Measurements from ENCODE around the gene ADAM11. TPM values are rescaled to one million over a fixed set of nuclear protein-coding genes. Genes with fewer than 3 reads are reported as not detected.
A peak's percentile ranks its signal among the peaks of the same experiment; 100 is the strongest.

The ADAM11 gene
- total and polyA plus RNA-seq, 2 of the 13 experiments (the other 11 are each of a cell fraction or from before 2014, with no cell fraction given) = 0.38 to 0.91 TPM

DNA sequence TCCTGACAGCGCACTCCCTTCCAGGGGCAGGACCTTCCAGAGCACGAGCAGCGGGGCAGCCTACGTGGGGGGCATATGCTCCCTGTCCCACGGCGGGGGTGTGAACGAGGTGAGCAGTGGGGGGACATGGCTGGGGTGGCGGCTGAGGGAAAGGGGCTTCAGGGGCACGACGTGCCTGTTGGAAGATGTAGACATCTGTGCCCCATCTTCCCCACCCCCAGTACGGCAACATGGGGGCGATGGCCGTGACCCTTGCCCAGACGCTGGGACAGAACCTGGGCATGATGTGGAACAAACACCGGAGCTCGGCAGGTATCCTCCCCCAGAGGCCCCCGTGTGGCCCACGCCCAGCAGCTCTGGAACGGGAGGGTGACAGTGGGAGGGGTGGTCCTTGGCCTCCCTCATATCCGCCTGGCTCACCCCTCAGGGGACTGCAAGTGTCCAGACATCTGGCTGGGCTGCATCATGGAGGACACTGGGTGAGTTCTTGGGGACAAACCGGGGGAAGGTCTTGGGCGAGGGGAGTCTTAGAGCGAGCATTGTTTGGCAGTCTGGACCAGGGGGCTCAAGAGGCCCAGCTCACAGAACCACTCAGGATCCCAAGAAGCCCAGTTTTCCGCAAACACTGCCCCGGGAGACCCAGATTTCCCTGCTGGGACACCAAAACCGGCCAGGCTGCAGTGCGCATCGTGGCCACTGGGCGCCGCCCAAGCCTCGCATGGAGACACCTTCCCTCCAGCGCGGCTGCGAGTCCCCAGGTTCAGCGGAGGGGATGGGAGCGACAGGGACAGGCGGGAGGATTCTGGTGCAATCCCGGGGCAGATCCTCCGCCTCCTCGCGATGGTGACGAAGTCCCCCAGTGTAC, 15.7 kb downstream of the ADAM11 start (continued):
- TF ChIP-seq CEBPB (IDR thresholded peaks at IDR 0.05; ENCODE audit: borderline replicate concordance, low read depth, low read length) (no peak), ZNF431 (CRISPR knock-in tag; IDR thresholded peaks at IDR 0.05; ENCODE audit: borderline replicate concordance, low read depth) (no peak), NFRKB (IDR thresholded peaks at IDR 0.05) (no peak), NFATC3 (CRISPR knock-in tag; IDR thresholded peaks at IDR 0.05) (no peak), FIP1L1 (IDR thresholded peaks at IDR 0.05; ENCODE audit: borderline replicate concordance, insufficient read depth, low read depth, low read length) (no peak), KDM2A (CRISPR knock-in tag; IDR thresholded peaks at IDR 0.05; ENCODE audit: borderline replicate concordance, low read depth) (peak; percentile 92), ZNF496 (CRISPR knock-in tag; IDR thresholded peaks at IDR 0.05; ENCODE audit: insufficient replicate concordance) (no peak), NPAS2 (CRISPR knock-in tag; IDR thresholded peaks at IDR 0.05; ENCODE audit: borderline replicate concordance) (no peak), CHD4 (IDR thresholded peaks at IDR 0.05; ENCODE audit: borderline replicate concordance, low read length) (no peak), ZNF543 (CRISPR knock-in tag; IDR thresholded peaks at IDR 0.05) (no peak), JUN (CRISPR knock-in tag; IDR thresholded peaks at IDR 0.05) (no peak), GATAD1 (CRISPR knock-in tag; IDR thresholded peaks at IDR 0.05) (peak; percentile 47; the same call in 1 of the 2 replicates), PCBP1 (IDR thresholded peaks at IDR 0.05; ENCODE audit: borderline replicate concordance, low read depth, low read length) (peak; percentile 91)
- TF ChIP-seq, protein P1, sequence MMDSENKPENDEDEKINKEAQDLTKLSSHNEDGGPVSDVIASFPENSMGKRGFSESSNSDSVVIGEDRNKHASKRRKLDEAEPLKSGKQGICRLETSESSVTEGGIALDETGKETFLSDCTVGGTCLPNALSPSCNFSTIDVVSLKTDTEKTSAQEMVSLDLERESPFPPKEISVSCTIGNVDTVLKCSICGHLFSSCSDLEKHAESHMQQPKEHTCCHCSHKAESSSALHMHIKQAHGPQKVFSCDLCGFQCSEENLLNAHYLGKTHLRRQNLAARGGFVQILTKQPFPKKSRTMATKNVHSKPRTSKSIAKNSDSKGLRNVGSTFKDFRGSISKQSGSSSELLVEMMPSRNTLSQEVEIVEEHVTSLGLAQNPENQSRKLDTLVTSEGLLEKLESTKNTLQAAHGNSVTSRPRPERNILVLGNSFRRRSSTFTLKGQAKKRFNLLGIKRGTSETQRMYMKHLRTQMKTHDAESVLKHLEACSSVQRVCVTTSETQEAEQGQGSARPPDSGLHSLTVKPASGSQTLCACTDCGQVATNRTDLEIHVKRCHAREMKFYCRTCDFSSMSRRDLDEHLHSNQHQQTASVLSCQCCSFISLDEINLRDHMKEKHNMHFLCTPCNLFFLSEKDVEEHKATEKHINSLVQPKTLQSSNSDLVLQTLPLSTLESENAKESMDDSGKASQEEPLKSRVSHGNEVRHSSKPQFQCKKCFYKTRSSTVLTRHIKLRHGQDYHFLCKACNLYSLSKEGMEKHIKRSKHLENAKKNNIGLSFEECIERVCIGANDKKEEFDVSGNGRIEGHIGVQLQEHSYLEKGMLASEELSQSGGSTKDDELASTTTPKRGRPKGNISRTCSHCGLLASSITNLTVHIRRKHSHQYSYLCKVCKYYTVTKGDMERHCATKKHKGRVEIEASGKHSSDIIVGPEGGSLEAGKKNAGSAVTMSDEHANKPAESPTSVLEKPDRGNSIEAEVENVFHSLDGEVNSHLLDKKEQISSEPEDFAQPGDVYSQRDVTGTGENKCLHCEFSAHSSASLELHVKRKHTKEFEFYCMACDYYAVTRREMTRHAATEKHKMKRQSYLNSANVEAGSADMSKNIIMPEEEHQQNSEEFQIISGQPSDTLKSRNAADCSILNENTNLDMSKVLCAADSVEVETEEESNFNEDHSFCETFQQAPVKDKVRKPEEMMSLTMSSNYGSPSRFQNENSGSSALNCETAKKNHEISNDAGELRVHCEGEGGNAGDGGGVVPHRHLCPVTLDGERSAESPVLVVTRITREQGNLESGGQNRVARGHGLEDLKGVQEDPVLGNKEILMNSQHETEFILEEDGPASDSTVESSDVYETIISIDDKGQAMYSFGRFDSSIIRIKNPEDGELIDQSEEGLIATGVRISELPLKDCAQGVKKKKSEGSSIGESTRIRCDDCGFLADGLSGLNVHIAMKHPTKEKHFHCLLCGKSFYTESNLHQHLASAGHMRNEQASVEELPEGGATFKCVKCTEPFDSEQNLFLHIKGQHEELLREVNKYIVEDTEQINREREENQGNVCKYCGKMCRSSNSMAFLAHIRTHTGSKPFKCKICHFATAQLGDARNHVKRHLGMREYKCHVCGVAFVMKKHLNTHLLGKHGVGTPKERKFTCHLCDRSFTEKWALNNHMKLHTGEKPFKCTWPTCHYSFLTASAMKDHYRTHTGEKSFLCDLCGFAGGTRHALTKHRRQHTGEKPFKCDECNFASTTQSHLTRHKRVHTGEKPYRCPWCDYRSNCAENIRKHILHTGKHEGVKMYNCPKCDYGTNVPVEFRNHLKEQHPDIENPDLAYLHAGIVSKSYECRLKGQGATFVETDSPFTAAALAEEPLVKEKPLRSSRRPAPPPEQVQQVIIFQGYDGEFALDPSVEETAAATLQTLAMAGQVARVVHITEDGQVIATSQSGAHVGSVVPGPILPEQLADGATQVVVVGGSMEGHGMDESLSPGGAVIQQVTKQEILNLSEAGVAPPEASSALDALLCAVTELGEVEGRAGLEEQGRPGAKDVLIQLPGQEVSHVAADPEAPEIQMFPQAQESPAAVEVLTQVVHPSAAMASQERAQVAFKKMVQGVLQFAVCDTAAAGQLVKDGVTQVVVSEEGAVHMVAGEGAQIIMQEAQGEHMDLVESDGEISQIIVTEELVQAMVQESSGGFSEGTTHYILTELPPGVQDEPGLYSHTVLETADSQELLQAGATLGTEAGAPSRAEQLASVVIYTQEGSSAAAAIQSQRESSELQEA (CRISPR knock-in tag; IDR thresholded peaks at IDR 0.05; ENCODE audit: not compliant biosample characterization) = no peak
- TF ChIP-seq, protein P2, sequence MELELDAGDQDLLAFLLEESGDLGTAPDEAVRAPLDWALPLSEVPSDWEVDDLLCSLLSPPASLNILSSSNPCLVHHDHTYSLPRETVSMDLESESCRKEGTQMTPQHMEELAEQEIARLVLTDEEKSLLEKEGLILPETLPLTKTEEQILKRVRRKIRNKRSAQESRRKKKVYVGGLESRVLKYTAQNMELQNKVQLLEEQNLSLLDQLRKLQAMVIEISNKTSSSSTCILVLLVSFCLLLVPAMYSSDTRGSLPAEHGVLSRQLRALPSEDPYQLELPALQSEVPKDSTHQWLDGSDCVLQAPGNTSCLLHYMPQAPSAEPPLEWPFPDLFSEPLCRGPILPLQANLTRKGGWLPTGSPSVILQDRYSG (CRISPR knock-in tag; IDR thresholded peaks at IDR 0.05) = no peak
- TF ChIP-seq, protein P3, sequence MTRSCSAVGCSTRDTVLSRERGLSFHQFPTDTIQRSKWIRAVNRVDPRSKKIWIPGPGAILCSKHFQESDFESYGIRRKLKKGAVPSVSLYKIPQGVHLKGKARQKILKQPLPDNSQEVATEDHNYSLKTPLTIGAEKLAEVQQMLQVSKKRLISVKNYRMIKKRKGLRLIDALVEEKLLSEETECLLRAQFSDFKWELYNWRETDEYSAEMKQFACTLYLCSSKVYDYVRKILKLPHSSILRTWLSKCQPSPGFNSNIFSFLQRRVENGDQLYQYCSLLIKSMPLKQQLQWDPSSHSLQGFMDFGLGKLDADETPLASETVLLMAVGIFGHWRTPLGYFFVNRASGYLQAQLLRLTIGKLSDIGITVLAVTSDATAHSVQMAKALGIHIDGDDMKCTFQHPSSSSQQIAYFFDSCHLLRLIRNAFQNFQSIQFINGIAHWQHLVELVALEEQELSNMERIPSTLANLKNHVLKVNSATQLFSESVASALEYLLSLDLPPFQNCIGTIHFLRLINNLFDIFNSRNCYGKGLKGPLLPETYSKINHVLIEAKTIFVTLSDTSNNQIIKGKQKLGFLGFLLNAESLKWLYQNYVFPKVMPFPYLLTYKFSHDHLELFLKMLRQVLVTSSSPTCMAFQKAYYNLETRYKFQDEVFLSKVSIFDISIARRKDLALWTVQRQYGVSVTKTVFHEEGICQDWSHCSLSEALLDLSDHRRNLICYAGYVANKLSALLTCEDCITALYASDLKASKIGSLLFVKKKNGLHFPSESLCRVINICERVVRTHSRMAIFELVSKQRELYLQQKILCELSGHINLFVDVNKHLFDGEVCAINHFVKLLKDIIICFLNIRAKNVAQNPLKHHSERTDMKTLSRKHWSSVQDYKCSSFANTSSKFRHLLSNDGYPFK (CRISPR knock-in tag; IDR thresholded peaks at IDR 0.05; ENCODE audit: borderline replicate concordance) = no peak; the same call in 1 of the 2 replicates
